Mucosa of descending colon (tissue), 3 donors: ENCODE measurements around the gene PTPMT1. TPM values are rescaled to one million over a fixed set of nuclear protein-coding genes. Genes with fewer than 3 reads are reported as not detected.
A peak's percentile ranks its signal among the peaks of the same experiment; 100 is the strongest.

Experiments used
- ATAC-seq: fragments of 200-7000 bp; cut with Tn5 transposase; one replicate; pipeline ENCODE4 v1.9.1; 2020; ENCODE audit warnings: mild to moderate bottlenecking, moderate library complexity
- DNase-seq, 3 donors: peaks; one replicate each; pipeline ENCODE4 v3.0.0-alpha.2; 2020
- H3K36me3 ChIP-seq: fragments of 200-600 bp; one replicate; pipeline ENCODE4 v1.8.0; 2021; ENCODE audit warnings: low read depth, mild to moderate bottlenecking
- H3K4me1 ChIP-seq: fragments of 200-600 bp; one replicate; pipeline ENCODE4 v1.8.0; 2021; ENCODE audit warnings: low read depth, mild to moderate bottlenecking
- H3K4me3 ChIP-seq: fragments of 200-600 bp; one replicate; pipeline ENCODE4 v1.8.0; 2021; ENCODE audit warnings: mild to moderate bottlenecking
- H3K9me3 ChIP-seq: fragments of 200-600 bp; one replicate; pipeline ENCODE4 v1.8.0; 2021; ENCODE audit warnings: mild to moderate bottlenecking
- intact Hi-C, 2 donors: fragments of 100-400 bp; cut with DNase I in 1 of 2; cut with micrococcal nuclease in 1 of 2; formaldehyde crosslinking; loops; one replicate each; pipeline versions ENCODE4 v1.11.0 to v1.11.1; 2022; cut with DNase I, micrococcal nuclease
- long read RNA-seq, 2 donors: library from polyadenylated mRNA; unstranded; transcript quantifications; one replicate each; pipeline ENCODE4 v2.0.0, GENCODE V29; 2019 to 2021
- total RNA-seq, 3 donors: library from RNA; stranded (reverse); fragmentation: NEBNext Ultra II Directional in 2 of 3; extraction: Animal tissue kit (Norgen Biotek cat#: 25700) in 2 of 3; gene quantifications; one replicate each; pipeline versions ENCODE4 v1.2.1 to v1.2.4, GENCODE V29; 2021 to 2023
- TF ChIP-seq, protein P1 (sequence below): fragments of 200-600 bp; IDR thresholded peaks from one replicate; pipeline ENCODE4 v1.8.0; 2022; ENCODE audit warnings: antibody characterized with exemption, mild to moderate bottlenecking
- donor health status: DM: no; HTN: no; CAD: no; lungs with moderate emphysema.
- donor health status: DM: no; HTN: no; CAD: no.
- donor health status: DM: no; HTN: yes; CAD: no.

The PTPMT1 gene, protein sequence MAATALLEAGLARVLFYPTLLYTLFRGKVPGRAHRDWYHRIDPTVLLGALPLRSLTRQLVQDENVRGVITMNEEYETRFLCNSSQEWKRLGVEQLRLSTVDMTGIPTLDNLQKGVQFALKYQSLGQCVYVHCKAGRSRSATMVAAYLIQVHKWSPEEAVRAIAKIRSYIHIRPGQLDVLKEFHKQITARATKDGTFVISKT
- total RNA-seq, result 10 to 100 TPM; 20.8 to 36.1 (median 27.1) TPM
- long read RNA-seq, donor 1, transcript PTPMT1-201 (3 exons, 928 nt), result minor isoform, 5 of 43 reads
- long read RNA-seq, donor 1, transcript PTPMT1-202 (4 exons, 768 nt), result major isoform, 33 of 43 reads
- long read RNA-seq, donor 1, partial matches to known transcripts, result 0 of 43 reads
- long read RNA-seq, donor 1, other reads (novel, unspliced or antisense), result 1 of 43 reads
- long read RNA-seq, donor 2, transcript PTPMT1-201 (3 exons, 928 nt), result minor isoform, 6 of 21 reads
- long read RNA-seq, donor 2, transcript PTPMT1-202 (4 exons, 768 nt), result major isoform, 9 of 21 reads
- long read RNA-seq, donor 2, partial matches to known transcripts, result 0 of 21 reads
- long read RNA-seq, donor 2, other reads (novel, unspliced or antisense), result 2 of 21 reads

DNA sequence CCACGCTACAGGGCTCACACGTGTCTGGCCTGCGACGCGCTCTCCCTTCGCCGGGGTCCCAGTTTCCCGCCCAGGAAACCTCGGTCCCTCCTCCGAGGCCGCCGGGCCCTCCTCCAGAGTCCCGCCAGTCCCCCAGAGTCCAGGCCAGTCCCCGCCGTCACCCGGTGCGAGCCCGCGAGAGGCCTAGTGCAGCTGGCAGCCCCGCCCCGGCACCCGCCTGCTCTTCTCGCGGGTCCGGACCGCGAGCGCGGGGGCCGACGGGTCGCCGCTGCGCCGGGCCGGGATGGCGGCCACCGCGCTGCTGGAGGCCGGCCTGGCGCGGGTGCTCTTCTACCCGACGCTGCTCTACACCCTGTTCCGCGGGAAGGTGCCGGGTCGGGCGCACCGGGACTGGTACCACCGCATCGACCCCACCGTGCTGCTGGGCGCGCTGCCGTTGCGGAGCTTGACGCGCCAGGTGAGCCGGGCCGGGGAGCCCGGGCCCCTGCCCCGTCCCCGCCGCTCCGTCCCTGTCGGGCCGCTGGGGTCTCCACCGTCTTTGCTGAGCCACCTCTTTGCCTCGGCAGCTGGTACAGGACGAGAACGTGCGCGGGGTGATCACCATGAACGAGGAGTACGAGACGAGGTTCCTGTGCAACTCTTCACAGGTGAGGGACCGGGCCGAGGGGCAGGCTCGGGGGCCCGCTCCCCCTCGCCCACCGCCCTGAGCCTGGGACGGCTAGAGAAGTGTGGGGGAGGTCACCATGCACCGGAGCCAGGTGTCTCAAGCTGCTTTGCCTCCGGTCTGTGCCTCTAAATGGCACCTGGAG is at the start of gene PTPMT1:
Gene PTPMT1 (plus strand): TSS at position 260 of the 809 bp plus-strand sequence. CDS start 24 bp downstream, at position 284.
- DNase-seq (peak; percentile 78 to 87 (median 86)), ATAC-seq (peak; percentile 97)
- Histone ChIP-seq H3K9me3 (no peaks in the 10 kb centered on the region), H3K4me1 (peaks cover 3% of the 10 kb centered on the region), H3K4me3 (peak within 1 kb of the TSS; percentile 72), H3K36me3 (no peaks in the 10 kb centered on the region)
- TF ChIP-seq, protein P1, sequence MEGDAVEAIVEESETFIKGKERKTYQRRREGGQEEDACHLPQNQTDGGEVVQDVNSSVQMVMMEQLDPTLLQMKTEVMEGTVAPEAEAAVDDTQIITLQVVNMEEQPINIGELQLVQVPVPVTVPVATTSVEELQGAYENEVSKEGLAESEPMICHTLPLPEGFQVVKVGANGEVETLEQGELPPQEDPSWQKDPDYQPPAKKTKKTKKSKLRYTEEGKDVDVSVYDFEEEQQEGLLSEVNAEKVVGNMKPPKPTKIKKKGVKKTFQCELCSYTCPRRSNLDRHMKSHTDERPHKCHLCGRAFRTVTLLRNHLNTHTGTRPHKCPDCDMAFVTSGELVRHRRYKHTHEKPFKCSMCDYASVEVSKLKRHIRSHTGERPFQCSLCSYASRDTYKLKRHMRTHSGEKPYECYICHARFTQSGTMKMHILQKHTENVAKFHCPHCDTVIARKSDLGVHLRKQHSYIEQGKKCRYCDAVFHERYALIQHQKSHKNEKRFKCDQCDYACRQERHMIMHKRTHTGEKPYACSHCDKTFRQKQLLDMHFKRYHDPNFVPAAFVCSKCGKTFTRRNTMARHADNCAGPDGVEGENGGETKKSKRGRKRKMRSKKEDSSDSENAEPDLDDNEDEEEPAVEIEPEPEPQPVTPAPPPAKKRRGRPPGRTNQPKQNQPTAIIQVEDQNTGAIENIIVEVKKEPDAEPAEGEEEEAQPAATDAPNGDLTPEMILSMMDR, result no peak
- intact Hi-C loops, result no loop called here

DNA sequence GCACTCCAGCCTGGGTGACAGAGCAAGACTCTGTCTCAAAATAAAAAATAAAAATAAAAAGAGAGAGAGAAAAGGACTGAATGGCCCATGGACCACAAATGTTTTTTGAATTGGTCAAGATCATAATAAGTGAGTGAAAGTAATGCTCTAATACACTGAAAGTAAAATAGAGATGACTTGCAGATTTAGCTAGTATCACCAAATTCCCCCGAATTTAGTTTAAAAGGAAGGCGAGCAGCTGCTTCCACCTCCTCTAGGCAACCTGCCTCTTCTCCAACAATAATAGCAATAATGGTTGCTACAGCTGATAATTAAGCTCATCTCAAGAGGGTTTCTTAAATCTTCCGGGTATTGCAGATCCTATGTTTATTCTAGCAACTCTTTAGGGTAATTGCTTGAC is 49.2 kb upstream of the PTPMT1 start:
- no peak for ATAC-seq
- H3K36me3 ChIP-seq, result no peaks in the 10 kb centered on the region
- peaks cover 18% of the 10 kb centered on the region for H3K4me1 ChIP-seq
- intact Hi-C loops, result no loop called here
- TF ChIP-seq, protein P1, result no peak
- H3K4me3 ChIP-seq, result no peak overlapping the region
- DNase-seq, result no peak
- no peaks in the 10 kb centered on the region for H3K9me3 ChIP-seq

DNA sequence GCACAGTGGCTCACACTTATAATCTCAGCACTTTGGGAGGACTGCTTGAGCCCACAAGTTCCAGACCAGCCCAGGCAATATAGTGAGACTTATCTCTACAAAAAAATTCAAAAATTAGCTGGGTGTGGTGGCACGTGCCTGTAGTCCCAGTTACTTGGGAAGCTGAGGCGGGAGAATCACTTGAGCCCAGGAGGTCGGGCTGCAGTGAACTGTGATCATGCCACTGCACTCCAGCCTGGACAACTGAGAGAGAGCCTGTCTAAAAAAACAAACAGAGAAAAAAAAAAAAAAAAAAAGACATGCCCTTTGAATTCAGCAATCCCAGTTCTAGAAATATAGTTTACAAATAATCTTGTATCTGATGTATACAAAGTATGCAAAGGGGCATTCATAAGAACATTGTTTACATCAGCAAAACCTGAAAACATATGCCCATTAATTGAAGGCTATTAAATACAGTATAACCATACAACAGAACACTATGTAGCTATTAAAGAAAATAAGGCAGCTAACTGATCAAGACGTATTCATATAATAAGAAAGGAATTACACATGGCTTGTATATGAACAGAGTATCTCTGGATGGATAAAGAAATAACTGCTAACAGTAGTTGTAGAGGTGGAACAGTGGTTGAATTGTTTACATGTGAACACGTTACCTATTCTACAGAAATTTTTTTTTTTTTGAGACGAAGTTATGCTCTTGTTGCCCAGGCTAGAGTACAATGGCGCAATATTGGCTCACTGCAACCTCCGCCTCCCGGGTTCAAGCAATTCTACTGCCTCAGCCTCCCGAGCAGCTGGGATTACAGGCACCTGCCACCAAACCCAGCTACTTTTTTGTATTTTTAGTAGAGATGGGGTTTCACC is 48.2 kb upstream of the PTPMT1 start:
- intact Hi-C loops, result no loop called here
- peaks cover 18% of the 10 kb centered on the region for H3K4me1 ChIP-seq

DNA sequence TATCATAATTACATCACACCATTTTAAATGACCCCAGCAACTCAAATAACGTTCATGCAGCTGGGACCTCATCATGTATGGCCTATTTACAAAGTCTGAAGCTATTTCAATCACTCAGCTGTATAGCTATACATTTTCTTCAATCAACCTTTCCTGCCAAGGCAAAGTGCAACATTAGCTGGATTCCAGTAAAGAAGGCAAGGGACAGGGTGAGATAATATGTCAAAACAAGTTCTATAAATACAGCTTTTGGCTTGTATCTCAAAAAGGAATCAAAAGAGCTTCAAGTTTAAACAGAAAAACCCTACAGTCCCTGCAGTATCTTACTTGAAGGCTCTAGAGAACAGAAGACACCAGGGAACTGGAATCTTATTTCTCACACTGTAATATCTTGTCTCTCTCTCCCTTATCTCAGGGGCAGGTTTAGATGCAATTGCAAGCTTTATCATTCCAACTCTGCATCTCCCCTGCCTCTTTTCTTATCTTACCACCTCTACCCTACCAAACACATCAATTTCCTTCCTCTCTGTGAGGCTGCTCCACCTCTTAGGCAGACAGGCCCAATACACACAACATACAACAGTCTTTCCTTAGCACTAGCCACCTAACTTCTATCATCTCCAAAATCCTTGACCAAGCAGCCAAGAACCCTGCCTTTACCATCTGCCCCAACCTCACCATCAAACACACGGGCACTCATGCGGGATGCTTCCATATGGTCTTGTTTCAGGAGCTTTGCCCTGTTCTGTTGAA is 47.0 kb upstream of the PTPMT1 start:
- intact Hi-C loops, result no loop called here
- ATAC-seq, result no peak
- Histone ChIP-seq H3K36me3 (no peaks in the 10 kb centered on the region), H3K9me3 (no peaks in the 10 kb centered on the region), H3K4me3 (no peak overlapping the region), H3K4me1 (peaks cover 29% of the 10 kb centered on the region)
- DNase-seq, result no peak
- TF ChIP-seq, protein P1, result no peak

More for the DNA sequence above, 48.2 kb upstream of the PTPMT1 start:
- Histone ChIP-seq H3K9me3 (no peaks in the 10 kb centered on the region), H3K4me3 (no peak overlapping the region), H3K36me3 (no peaks in the 10 kb centered on the region)
- ATAC-seq (no peak), DNase-seq (no peak)
- TF ChIP-seq, protein P1, result no peak
